ENCODE results near the gene POMC.

DNA sequence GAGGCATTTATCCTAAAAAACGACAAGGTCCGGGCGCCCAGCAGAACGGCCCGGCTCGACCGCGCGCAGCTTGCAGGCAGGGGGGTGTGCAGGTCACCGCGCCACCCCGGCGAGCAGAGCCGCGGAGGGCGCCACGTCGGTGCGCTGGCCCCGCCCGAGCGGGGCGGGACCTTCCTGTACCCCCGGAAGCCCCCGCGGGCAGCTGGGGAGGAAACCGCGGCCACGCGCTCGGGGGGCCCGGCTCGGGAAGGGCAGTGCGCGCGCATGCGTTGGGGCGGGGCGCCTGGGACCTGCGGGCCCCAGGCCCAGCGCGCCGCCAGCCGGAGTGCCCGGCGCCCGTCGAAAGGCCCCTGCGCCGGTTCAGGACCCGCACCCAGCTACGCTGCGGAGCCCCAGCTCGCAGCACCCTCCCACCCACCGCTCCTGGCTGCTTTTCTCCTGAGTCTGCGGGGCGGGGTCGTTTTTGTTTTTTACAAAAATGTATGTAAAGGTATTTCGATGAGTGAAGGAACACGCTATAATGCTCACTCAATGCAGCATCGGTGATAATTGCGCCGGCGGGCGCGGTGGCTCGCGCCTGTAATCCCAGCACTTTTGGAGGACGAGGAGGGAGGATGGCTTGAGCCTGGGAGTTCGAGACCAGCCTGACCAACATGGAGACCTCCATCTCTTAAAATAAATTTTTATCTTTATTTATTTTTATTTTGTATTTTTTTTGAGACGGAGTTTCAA, 47.7 kb upstream of the POMC start:
- TF ChIP-seq, protein P1, sequence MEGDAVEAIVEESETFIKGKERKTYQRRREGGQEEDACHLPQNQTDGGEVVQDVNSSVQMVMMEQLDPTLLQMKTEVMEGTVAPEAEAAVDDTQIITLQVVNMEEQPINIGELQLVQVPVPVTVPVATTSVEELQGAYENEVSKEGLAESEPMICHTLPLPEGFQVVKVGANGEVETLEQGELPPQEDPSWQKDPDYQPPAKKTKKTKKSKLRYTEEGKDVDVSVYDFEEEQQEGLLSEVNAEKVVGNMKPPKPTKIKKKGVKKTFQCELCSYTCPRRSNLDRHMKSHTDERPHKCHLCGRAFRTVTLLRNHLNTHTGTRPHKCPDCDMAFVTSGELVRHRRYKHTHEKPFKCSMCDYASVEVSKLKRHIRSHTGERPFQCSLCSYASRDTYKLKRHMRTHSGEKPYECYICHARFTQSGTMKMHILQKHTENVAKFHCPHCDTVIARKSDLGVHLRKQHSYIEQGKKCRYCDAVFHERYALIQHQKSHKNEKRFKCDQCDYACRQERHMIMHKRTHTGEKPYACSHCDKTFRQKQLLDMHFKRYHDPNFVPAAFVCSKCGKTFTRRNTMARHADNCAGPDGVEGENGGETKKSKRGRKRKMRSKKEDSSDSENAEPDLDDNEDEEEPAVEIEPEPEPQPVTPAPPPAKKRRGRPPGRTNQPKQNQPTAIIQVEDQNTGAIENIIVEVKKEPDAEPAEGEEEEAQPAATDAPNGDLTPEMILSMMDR (conservative IDR thresholded peaks at IDR 0.05; ENCODE audit: low read length), result no peak
- TF ChIP-seq EZH2phosphoT487 (IDR thresholded peaks at IDR 0.05; ENCODE audit: borderline replicate concordance), result no peak

All from Loucy (cell line).